ENCODE data around the gene FPGS. TPM values are rescaled to one million over a fixed set of nuclear protein-coding genes. Genes with fewer than 3 reads are reported as not detected.
A peak's percentile ranks its signal among the peaks of the same experiment; 100 is the strongest.

The FPGS gene
- total and polyA plus RNA-seq, 2 of the 4 experiments (the other 2 are of a cell fraction), result 43.9 to 75.7 TPM

DNA sequence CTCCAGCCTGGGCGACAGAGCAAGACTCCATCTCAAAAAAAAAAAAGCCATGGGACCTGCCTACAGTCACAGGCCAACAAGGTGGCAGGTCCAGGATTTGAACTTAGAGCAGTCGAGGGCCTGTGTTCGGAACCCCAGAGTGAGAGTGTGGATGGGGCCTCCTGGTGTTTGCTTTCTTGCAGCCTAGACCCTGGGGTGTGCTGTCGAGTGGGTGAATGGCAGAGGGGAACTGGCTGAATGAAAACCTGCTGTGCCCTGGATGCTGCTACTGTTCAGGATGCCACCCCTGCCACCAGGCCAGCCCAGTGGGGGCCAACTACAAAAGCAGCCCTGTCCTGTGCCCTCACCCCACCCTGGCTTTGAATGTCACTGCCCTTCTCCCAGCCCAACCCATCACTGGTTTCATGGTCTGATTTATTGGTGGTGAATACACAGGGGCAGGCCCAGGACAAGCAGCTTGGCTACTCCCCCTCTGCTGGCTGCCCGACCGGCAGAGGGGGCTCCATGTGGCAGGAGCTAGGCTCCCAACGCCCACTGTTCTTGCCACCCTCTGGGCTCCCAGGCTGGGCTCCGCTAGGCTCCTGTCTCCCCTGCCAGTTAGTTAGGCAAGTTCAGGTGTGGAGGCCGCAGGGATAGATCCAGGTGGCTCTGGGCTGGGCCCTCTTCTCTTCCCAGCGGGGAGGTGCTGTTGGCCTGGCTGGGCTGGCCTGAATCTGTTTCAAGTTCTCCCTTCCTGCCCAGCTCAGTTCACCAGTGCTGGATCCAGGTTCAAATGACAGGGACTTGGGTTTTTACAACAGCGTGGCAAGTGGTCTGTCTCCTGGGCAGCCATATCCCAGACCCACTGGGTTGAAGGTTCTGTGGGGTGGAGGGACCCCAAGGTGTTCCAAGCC lies 12.2 kb downstream of the FPGS start:
- no peak for DNase-seq

More for the DNA sequence above, 12.2 kb downstream of the FPGS start:
- H3K23ac ChIP-seq (ENCODE audit: low read depth, low read length), result no peak overlapping the region
- H3K56ac ChIP-seq (ENCODE audit: extremely low read depth, insufficient read depth, low read length), result no peak overlapping the region
- H3K27ac ChIP-seq (ENCODE audit: insufficient read depth, low read length), result no peak overlapping the region
- no peaks in the 10 kb centered on the region for H3K27me3 ChIP-seq (ENCODE audit: control insufficient read depth, insufficient read depth, low read length)
- H3K4me1 ChIP-seq (ENCODE audit: control insufficient read depth, insufficient read depth, low read length), result peaks cover 11% of the 10 kb centered on the region; the same call in 1 of the 2 replicates
- no peak overlapping the region for H4K91ac ChIP-seq (ENCODE audit: insufficient read depth, low read depth, low read length)
- no peak overlapping the region for H2AFZ ChIP-seq (replicated peaks; ENCODE audit: low read length, poor library complexity)
- ATAC-seq (ENCODE audit: low read depth), result no peak
- H3K4me3 ChIP-seq (ENCODE audit: insufficient read depth, low read depth, low read length), result no peak overlapping the region
- H3K4me2 ChIP-seq (ENCODE audit: low read depth, low read length), result no peak overlapping the region
- TF ChIP-seq NFE2L2 (IDR thresholded peaks at IDR 0.05; ENCODE audit: low read depth, low read length), result no peak
- no peak for TF ChIP-seq SMC3 (IDR thresholded peaks at IDR 0.05; ENCODE audit: low read depth, low read length)
- TF ChIP-seq CEBPB (IDR thresholded peaks at IDR 0.05; ENCODE audit: low read depth, low read length), result no peak
- TF ChIP-seq, protein P1, sequence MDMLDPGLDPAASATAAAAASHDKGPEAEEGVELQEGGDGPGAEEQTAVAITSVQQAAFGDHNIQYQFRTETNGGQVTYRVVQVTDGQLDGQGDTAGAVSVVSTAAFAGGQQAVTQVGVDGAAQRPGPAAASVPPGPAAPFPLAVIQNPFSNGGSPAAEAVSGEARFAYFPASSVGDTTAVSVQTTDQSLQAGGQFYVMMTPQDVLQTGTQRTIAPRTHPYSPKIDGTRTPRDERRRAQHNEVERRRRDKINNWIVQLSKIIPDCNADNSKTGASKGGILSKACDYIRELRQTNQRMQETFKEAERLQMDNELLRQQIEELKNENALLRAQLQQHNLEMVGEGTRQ (IDR thresholded peaks at IDR 0.05; ENCODE audit: low read depth, low read length), result no peak
- no peak for TF ChIP-seq RFX5 (IDR thresholded peaks at IDR 0.05; ENCODE audit: low read depth, low read length)
- TF ChIP-seq FOS (IDR thresholded peaks at IDR 0.05; ENCODE audit: low read depth, low read length), result no peak
- TF ChIP-seq RAD21 (IDR thresholded peaks at IDR 0.05; ENCODE audit: low read length), result no peak
- TF ChIP-seq, protein P2, sequence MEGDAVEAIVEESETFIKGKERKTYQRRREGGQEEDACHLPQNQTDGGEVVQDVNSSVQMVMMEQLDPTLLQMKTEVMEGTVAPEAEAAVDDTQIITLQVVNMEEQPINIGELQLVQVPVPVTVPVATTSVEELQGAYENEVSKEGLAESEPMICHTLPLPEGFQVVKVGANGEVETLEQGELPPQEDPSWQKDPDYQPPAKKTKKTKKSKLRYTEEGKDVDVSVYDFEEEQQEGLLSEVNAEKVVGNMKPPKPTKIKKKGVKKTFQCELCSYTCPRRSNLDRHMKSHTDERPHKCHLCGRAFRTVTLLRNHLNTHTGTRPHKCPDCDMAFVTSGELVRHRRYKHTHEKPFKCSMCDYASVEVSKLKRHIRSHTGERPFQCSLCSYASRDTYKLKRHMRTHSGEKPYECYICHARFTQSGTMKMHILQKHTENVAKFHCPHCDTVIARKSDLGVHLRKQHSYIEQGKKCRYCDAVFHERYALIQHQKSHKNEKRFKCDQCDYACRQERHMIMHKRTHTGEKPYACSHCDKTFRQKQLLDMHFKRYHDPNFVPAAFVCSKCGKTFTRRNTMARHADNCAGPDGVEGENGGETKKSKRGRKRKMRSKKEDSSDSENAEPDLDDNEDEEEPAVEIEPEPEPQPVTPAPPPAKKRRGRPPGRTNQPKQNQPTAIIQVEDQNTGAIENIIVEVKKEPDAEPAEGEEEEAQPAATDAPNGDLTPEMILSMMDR (conservative IDR thresholded peaks at IDR 0.05; ENCODE audit: low read depth, low read length), result no peak
- TF ChIP-seq, protein P3, sequence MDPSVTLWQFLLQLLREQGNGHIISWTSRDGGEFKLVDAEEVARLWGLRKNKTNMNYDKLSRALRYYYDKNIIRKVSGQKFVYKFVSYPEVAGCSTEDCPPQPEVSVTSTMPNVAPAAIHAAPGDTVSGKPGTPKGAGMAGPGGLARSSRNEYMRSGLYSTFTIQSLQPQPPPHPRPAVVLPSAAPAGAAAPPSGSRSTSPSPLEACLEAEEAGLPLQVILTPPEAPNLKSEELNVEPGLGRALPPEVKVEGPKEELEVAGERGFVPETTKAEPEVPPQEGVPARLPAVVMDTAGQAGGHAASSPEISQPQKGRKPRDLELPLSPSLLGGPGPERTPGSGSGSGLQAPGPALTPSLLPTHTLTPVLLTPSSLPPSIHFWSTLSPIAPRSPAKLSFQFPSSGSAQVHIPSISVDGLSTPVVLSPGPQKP (IDR thresholded peaks at IDR 0.05; ENCODE audit: borderline replicate concordance, low read depth, low read length), result no peak
- TF ChIP-seq MXI1 (IDR thresholded peaks at IDR 0.05; ENCODE audit: borderline replicate concordance, low read depth, low read length), result no peak
- no peak for TF ChIP-seq RCOR1 (IDR thresholded peaks at IDR 0.05; ENCODE audit: insufficient replicate concordance, low read length)
- TF ChIP-seq BHLHE40 (IDR thresholded peaks at IDR 0.05; ENCODE audit: low read depth, low read length), result no peak
- no peak for TF ChIP-seq MAFK (IDR thresholded peaks at IDR 0.05; ENCODE audit: low read depth, low read length)
- H3K9me1 ChIP-seq (ENCODE audit: insufficient read depth, low read length), result no peaks in the 10 kb centered on the region; the same call in 1 of the 2 replicates
- peaks cover 19% of the 10 kb centered on the region; the same call in 1 of the 2 replicates for H4K20me1 ChIP-seq (ENCODE audit: insufficient read depth, low read length)
- H2BK120ac ChIP-seq (ENCODE audit: low read depth, low read length), result no peak overlapping the region
- no peak overlapping the region for H2AK5ac ChIP-seq (ENCODE audit: low read depth, low read length)
- no peak overlapping the region for H3K4ac ChIP-seq (ENCODE audit: low read depth, low read length)
- H2BK20ac ChIP-seq (ENCODE audit: low read depth, low read length), result no peak overlapping the region
- H4K5ac ChIP-seq (ENCODE audit: low read depth, low read length), result no peak overlapping the region
- no peak overlapping the region for H3K14ac ChIP-seq (replicated peaks; ENCODE audit: low read depth, low read length)
- intact Hi-C loops (cut with micrococcal nuclease), result no loop called here
- no peak overlapping the region for H3K18ac ChIP-seq (ENCODE audit: low read depth, low read length)
- TSS peak; percentile 99 for BruUV-seq (replicated peaks)
- dilution Hi-C loops (cut with HindIII; ENCODE audit: low sequenced_read_pairs, unreplicated experiment), result no loop called here
- CTCF ChIA-PET, result no interaction called here
- H3K9ac ChIP-seq (ENCODE audit: low read depth, low read length), result no peak overlapping the region
- H2BK5ac ChIP-seq (ENCODE audit: low read depth, low read length, poor library complexity, severe bottlenecking), result no peak overlapping the region
- peak overlapping the region; percentile 45 for H2AK9ac ChIP-seq (replicated peaks; ENCODE audit: low read depth, low read length, poor library complexity)
- H4K8ac ChIP-seq (ENCODE audit: low read depth in 2 of 2, low read length in 2 of 2), result no peak overlapping the region
- in situ Hi-C loops (cut with MboI; ENCODE audit: low sequenced_read_pairs), result no loop called here
- POLR2A ChIA-PET (ENCODE audit: unreplicated experiment), result no interaction called here
- no peaks in the 10 kb centered on the region for H3K9me3 ChIP-seq (ENCODE audit: control insufficient read depth, insufficient read depth, low read length)
- no peak overlapping the region for H2BK15ac ChIP-seq (ENCODE audit: low read depth, low read length)
- H3K36me3 ChIP-seq (ENCODE audit: control insufficient read depth, insufficient read depth, low read length), result peaks cover 79% of the 10 kb centered on the region
- WGBS, 2 experiments (ENCODE audit: extremely low coverage in 2 of 2, insufficient read length in 1 of 2), result 96% methylated on average over 6 of the region's 11 CpGs; no CpG with 5 or more reads in 1 of the 2 experiments
- H3K79me1 ChIP-seq (ENCODE audit: low read depth in 1 of 2, low read length in 2 of 2), result peaks cover 9 to 26% of the 10 kb centered on the region in 2 experiments
